ENCODE data around the gene CBX6. TPM values are rescaled to one million over a fixed set of nuclear protein-coding genes. Genes with fewer than 3 reads are reported as not detected.
A peak's percentile ranks its signal among the peaks of the same experiment; 100 is the strongest.

The CBX6 gene
- total and polyA plus RNA-seq, 9 of the 15 experiments (the other 6 are each of a cell fraction or from before 2014, with no cell fraction given): 0.75 to 31.6 (median 8.0) TPM

GRCh38 chr22:38841211-38841610 lies 30.8 kb downstream of the CBX6 start:
- Histone ChIP-seq H3K79me2 (ENCODE audit: control insufficient read depth, insufficient read depth, low read length) (no peaks in the 10 kb centered on the region), H3K4me1 (replicated peaks in 1 of 2; ENCODE audit: control insufficient read depth in 2 of 2, insufficient read depth in 2 of 2, low read length in 2 of 2) (peaks cover 4 to 33% of the 10 kb centered on the region in 2 experiments; a peak in 3 of 5 replicates), H3K9ac (ENCODE audit: insufficient read depth in 1 of 2, low read depth in 2 of 2, low read length in 2 of 2) (peak overlapping the region in 1 of 2 experiments; percentile 33; a peak in 2 of 4 replicates), H3K4me3 (no peak overlapping the region), H2AFZ (ENCODE audit: low read depth, low read length) (no peak overlapping the region), H3K27ac (ENCODE audit: extremely low read depth, low read depth, low read length) (no peak overlapping the region), H3K9me3 (replicated peaks; ENCODE audit: control insufficient read depth, insufficient read depth, low read depth, low read length) (no peaks in the 10 kb centered on the region), H4K20me1 (replicated peaks; ENCODE audit: control insufficient read depth, insufficient read depth, low read length) (no peaks in the 10 kb centered on the region), H3K27me3 (ENCODE audit: control insufficient read depth in 2 of 2, insufficient read depth in 2 of 2, low read length in 2 of 2) (no peaks in the 10 kb centered on the region), H3K4me2 (ENCODE audit: insufficient read depth, low read length) (no peak overlapping the region), H3K36me3 (ENCODE audit: control insufficient read depth, insufficient read depth, low read length) (no peaks in the 10 kb centered on the region), H3K9me1 (ENCODE audit: control insufficient read depth, insufficient read depth, low read length) (no peaks in the 10 kb centered on the region)
- ATAC-seq (no peak), DNase-seq (ENCODE audit: extremely low read depth in 1 of 4, low spot score in 3 of 4) (no peak), FAIRE-seq (no peak)
- no TSS peak for BruUV-seq (replicated peaks)
- in situ Hi-C loops (cut with MboI): no loop called here
- intact Hi-C loops (cut with micrococcal nuclease): loop anchor here (5.0 kb wide), 1 partner anchor 74 kb away; no protein-coding TSS in a partner anchor
- no peak for TF ChIP-seq PKNOX1 (IDR thresholded peaks at IDR 0.05)
- TF ChIP-seq TOE1 (IDR thresholded peaks at IDR 0.05; ENCODE audit: borderline replicate concordance): no peak
- TF ChIP-seq TOE1 (CRISPR knock-in tag; IDR thresholded peaks at IDR 0.05; ENCODE audit: borderline replicate concordance, low read depth): no peak
- no peak for TF ChIP-seq TFE3 (CRISPR knock-in tag; IDR thresholded peaks at IDR 0.05)
- TF ChIP-seq SIN3B (IDR thresholded peaks at IDR 0.05; ENCODE audit: low read depth): no peak
- no peak for TF ChIP-seq ZNF23 (CRISPR knock-in tag; IDR thresholded peaks at IDR 0.05)
- TF ChIP-seq PREB (CRISPR knock-in tag; IDR thresholded peaks at IDR 0.05): no peak
- no peak for TF ChIP-seq SNIP1 (IDR thresholded peaks at IDR 0.05; ENCODE audit: low read depth)
- no peak for TF ChIP-seq ZNF311 (CRISPR knock-in tag; IDR thresholded peaks at IDR 0.05)
- no peak for TF ChIP-seq HEY1 (CRISPR knock-in tag; IDR thresholded peaks at IDR 0.05; ENCODE audit: borderline replicate concordance)
- no peak for TF ChIP-seq NEUROD1 (IDR thresholded peaks at IDR 0.05; ENCODE audit: borderline replicate concordance, low read depth, low read length, partially characterized antibody)
- ChIA-PET CTCF (ENCODE audit: low intra/inter-chr PET ratio) (no interaction called here), POLR2A (interaction anchor here (0.9 to 2.0 kb wide), 2 partner anchors 13 to 24 kb away, joined by 3 to 7 read pairs; no protein-coding TSS in a partner anchor)
- 53% methylated on average over 7 of the region's 7 CpGs for WGBS (ENCODE audit: insufficient coverage, low coverage, missing lambda C conversion rate)

Data from K562 (cell line).